Hippocampal formation (tissue), 2 donors: Measurements from ENCODE around the gene MVB12A.

Experiments
- DNase-seq, 2 donors: peaks; one replicate each; lab custom pipeline; 2025; lab: John Stamatoyannopoulos, UW

The MVB12A gene

DNA sequence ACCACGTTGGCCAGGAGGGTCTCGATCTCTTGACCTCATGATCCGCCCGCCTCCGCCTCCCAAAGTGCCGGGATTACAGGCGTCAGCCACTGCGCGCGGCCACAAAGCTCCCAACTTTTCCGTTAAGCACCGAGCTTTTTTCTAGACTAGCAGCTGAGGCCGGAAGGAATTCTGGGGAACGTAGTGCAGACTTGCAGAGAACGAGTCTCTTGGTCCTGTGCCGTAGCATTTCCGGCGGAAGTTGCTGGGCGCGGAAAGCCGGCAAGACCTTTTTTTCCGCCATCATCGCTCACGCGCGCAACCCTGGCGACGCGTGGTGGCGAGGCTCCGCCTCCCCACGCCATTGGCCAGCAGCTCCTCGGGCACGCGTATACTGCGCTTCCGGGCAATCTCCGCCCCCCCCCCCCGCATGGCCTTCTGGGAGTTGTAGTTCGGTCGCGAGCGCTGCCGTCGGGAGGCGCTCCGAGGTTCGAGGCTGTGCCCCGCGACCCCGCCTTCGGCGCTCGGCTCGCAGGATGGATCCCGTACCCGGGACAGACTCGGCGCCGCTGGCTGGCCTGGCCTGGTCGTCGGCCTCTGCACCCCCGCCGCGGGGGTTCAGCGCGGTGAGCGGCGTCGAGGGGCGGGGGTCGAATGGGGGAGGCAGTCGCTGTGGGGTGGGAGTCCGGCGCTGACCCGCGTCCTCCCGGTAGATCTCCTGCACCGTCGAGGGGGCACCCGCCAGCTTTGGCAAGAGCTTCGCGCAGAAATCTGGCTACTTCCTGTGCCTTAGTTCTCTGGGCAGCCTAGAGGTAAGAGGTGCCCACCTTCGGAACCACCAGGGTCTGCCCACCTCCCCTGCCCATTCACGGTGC lies at the start of gene MVB12A:
TSS of gene MVB12A (plus strand) at position 427 of the 854 bp plus-strand sequence. CDS start at position 516, 89 bp downstream.
- DNase-seq, result peak; percentile 96 to 97

DNA sequence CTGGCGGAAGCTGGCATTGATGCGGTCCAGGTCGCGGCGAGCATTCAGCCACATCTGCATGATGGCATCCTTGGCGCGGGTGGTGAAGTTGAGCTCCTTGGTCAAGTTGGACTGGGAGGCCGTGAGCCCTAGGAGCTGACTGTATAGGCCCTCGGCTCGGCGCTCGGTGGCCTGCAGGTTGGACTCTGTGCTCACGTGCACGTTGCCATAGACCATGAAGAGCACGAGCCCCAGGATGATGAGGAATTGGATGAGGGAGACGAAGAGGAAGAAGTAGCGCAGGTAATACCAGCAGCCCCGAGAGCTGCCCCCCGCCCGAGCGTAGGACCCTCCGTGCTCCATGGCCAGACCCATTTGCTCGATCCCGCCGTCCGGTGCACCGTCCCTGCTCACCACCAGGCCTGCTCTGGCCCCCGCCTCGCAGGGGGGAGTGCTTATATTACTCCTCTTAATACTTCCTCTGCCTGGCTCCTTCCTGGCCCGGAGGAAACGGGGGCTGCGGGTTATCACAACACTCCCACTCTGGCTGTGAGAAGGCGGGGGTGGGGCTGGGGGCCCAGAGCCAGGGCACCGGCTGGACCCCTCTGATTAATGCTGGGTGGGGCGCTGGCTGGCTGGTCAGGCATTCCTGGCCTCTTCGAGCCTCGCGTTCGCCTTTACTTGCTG lies 42.8 kb upstream of the MVB12A start, which contains the start of gene PLVAP:
TSS of gene PLVAP (minus strand) at position 408 of the 666 bp plus-strand sequence. CDS start at position 354, 54 bp downstream.
- DNase-seq, result no peak

DNA sequence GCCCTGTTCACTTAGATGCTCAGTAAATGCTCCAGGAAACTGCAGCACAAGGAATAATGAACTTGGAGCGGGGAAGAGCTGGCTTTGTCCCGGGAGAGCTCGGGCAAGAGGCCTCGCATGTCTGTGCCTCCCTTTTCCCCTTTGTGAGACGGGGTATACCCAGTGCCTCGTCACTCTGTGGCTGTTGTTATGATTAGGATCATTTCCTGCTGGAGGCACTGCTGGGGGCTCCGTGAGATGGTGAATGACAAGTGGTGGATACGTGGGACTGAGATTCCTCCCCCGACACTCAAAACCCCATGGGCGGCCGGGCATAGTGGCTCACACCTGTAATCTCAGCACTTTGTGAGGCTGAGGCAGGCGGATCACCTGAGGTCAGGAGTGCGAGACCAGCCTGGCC lies 41.6 kb upstream of the MVB12A start:
- no peak for DNase-seq

DNA sequence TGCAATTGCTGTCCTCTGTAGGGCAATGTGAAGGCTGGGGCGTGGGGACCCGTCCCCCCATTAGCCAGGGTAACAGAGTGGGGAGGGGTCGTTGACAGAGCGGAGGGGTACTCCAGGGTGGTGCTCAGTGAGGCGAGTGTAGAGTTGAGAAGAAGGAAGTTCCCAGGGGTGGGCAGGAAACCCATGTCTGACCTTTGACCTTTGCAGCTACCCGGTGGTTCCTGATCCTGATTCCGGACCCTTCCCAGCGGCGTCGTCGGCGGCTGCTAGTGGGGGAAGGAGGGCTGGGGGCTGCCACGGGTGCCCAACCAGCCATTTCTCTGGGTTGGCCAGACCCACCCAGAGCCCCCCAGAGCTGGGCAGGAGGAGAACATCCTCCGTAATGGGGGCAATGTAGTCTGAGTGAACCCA lies 40.6 kb upstream of the MVB12A start:
- no peak for DNase-seq

DNA sequence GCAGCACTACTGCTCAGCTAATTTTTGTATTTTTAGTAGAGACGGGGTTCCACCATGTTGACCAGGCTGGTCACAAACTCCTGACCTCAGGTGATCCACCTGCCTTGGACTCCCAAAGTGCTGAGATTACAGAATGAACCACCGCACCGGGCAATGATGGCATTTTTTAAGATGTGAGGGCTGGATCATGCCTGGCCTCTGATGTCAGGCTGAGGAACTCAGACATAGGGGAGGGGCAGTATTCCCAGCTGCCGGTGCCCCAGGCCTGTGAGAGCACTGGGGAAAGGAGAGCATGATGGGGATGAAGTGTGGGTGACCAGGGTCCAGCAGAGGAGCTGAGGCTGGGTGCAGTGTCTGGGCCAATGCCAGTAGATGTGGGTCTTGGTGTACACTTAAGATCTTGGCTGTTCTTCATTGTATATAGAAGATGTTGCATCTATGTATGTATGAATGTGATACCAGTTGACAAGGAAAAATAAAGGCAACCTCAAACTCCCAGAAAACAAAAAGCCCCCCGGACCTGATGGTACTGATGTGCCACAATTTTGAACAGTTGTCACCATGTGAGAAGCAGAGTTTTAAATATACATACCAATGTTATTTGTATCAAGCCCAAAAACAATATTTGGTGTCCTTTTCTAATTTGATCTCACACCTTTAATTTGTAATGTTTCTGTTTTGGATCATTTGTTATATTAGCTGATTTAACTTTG lies 39.3 kb upstream of the MVB12A start:
- DNase-seq, result no peak

DNA sequence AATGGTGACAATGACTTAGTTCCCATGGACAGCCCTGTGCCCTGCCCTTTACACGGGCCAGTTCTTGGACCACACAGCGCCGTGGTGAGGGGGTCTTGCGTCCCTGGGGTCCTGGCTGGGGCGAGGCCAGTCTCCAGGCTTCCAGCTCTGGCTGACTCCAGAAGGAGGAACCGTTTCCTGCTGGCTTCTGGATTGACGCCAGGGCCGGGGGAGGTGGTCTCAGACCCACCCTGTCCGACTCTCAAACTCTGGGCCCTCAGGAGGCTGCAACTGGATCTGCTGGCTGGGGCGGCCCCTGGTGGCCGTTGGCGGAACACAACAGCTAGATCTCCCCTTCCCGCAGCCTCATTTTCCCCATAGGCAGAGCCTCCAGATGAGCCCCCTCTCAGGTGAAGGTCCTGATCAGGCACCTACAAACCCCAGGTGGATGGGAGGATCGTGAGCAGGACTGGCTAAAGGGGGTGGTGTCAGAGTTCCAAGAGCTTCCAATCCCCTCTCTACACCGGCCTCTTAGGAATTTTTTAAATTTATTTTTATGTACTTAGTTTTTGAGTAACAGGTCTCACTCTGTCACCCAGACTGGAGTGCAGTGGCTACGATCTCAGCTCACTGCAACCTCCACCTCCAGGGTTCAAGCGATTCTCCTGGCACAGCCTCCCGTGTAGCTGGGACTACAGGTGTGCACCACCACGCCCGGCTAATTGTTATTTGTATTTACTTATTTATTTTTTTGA lies 33.8 kb upstream of the MVB12A start:
- no peak for DNase-seq

DNA sequence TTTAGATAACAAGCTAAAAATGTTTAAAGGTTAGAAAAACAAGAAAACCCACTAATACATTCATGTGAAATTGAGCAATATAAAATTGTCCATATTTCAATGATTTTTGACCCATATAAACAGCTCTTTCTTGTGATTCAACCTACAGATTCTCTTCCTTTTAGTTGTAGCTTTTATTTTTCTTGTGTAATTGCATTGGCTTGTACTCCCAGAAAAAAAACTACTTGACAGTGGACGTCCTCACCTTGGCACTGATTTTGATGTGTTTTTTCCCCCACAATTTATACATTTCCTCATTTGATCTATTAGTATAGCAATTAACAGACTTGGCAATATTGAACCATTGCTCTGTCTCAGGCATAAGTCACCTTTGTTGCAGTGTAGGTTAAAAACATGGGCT lies 30.6 kb upstream of the MVB12A start:
- no peak for DNase-seq

DNA sequence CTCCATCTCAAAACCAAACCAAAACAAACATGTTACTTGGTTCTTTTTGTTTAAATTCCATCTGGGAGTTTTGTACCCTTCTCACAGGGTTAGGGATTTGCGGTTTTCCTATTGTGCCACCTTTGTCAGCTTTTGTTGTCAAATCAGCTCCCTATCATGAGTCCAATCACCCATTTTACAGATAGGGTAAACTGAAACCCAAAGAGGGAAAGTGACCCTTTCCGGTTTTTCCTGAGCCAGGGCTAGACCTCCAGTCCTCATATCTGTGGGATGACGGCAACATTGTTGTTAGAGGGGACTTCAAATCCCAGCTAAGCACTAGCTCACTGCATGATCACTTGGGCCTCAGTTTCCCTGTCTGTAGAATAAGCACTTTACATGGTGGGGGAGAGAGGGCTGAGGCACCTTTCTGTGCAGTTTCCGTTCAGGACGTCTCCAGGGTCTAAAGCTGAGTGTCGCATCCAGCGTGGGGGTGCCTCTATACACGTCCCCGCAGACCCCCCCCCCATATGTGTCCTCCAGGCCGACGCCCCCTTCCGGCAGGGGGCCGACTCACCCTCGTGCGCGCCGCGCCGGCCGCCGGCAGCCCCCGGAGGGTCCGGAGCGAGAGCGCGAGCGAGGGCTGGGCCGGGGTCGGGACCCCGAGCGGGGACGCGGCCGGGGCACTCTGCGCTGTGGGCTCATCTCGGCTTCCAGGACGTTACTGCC lies 29.7 kb upstream of the MVB12A start:
- no peak for DNase-seq

DNA sequence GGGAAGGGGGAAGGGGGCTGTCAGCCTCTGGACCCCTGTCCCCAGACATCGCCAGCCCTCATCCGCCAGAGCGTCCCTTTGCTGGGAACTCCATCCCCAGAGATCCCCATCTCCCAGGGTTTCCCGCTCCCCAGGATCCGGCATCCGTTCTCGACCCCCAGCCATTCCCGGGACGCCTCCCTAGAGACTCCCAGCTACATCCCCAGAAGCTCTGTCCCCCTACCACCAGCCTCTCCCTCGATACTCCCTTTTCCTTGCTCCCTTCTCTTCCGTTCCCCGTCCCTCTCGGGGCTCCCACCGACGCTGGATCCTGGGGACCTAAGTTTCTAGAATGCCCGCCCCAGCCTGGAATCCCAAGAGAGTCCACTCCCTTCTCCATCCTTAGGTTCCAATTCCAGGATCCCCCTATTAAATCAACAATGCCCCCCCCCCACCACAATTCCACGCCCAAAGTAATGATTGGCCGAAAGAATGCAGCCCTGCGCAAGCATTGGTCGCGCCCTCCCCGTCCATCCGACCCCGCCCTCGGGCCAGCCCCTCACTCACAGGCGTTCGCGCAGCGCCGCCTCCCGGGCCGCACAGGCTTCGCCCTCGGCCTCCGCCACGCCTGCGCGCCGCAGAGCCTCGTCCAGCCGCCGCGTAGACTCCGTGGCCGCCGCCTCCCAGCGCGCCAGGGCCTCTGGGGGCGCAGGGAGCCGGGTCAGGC lies 29.0 kb upstream of the MVB12A start:
- peak; percentile 73 to 79 for DNase-seq

DNA sequence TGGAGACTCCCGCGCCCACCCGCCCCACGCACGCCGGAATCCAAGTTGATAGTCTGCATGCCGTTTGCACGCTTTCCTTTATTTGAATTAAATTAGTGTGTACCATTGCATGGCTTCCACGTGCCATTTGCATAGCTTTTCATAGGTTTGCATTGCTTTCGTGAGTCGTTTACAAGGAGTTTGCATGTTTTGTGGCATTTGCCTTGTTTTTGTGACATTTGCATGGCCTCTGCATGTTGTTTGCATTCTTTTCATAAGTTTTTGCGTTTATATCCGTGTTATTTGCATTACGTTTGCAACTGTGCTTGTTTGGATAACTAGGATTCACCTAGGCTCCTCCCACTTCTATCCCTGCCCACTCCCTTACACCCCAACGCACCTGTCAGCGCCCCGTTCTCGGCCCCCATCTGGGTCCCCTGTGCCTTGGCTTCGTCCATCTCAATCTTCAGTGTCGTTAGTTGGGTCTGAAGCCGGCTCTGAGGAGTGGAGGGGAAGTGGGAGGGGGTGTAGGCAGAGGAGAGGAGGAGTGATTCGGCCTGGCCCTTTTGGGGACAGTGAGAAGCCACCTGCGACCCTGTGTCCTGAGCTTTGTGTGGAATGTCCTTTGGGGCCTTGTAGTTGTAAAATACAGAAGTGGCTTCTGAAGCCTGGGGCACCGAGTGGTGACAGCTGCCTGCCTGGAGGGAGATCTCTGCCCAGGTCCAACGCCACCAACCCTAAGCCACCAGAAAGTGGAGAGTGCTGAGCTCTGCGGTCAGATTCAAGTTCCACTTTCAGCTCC lies 28.3 kb upstream of the MVB12A start:
- DNase-seq, result no peak

DNA sequence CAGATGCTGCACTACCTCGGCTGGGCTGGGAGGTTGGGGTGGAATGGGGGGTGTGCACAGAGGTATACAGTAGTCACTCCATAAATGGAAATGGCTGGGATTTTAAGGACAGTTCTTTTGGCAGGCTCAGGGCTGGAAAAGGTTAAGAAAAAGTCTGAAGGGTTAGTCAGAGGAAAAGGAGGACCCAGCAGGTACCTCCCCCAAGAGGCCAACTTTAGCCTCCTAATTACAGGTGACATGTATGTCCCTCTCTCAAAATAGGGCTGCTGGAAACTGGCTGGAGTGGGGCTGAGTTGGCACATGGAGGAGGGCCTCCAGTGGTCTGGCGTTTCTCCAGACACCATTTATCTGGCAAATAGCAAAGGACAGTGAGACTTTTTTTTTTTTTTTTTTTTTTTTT lies 26.8 kb upstream of the MVB12A start:
- DNase-seq, result no peak

DNA sequence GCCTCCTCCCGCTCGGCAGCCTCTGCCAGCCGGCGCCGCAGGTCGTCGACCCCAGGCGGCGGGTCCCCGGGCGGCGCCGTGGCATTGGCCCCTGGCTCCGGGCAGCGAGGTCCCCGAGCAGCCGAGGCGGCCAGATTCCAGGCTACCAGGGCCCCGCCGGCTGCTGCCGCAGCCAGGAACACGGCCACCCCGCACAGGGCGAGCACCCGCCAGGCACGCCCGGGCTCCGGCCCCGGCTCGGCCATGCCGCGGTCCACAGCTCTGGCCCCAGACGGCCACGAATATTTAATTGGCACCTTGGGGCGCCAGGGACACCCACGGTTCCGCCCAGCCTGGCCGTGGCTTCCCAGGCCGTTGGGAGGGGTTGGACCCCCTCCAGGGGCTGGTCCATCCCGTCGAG lies 25.9 kb upstream of the MVB12A start, which contains the start of gene CCDC194:
TSS of gene CCDC194 (minus strand) at position 283 of the 400 bp plus-strand sequence. CDS start at position 245, 38 bp downstream.
- DNase-seq, result no peak

DNA sequence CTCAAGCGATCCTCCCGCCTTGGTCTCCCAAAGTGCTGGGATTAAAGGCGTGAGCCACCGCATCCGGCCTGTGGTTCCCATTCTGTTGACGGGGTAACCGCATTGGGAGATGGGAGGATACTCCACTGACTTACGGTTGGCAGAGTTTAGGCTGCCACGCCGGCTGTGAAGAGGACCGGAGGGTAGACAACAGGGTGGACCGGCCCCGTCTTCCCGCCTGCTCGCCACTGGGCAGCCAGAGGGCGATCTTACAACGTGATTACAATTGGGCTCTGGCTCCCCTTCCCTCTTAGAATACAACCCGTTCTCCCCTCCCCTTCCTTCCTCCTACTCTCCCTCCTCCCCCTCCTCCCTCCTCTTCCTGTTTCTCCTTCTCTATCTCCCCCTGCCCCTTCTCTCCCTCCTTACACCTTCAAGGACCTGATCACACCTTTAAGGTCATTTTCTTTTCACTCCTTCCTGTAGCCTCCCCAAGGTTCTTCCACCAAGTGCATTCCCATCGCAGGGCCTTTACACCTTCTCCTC lies 24.9 kb upstream of the MVB12A start:
- DNase-seq, result no peak

DNA sequence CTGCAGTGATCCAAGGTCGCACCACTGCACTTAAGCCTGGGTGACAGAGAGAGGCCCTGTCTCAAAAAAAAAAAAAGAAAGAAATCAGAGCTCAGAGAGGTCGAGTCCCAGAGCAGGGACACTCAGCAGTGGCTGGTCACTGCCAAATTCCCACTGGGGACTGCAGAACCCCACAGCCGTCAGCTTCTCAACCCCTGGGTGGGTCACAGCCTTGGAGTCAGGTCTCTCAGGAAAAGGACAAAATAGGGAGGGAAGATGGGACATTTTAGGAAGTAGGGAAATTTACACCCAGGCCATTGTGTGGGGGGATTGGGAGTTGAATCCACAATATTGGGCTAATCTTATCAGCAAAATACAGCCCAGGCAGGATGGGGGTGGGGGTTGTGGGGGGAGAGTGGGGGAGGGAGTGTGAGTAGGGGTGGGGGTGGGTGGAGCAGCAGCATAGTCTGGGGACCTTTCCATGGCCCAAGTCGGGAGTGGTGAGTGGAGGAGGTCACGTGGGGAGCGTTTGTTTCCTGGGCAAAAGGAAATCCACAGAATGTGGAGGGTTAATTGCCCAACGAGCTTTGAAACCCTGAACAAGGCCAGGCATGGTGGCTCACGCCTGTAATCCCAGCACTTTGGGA lies 20.8 kb upstream of the MVB12A start:
- DNase-seq, result no peak

DNA sequence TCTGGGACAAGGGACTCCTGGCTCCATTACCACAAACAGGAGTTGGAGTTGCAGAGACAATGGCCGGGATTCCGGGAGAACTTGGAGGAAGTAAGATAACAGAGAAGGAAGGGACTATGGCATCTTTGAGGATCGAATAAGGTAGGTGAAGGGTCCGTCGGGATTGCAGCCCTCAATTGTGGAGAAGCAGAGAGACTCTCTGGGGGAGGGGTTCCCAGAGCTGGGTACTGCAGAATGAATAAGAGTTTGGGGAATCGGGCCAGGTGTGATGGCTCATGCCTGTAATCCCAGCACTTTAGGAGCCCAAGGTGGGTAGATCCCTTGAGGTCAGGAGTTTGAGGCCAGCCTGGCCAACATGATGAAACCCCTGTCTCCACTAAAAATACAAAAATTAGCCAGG lies 18.2 kb upstream of the MVB12A start:
- no peak for DNase-seq

DNA sequence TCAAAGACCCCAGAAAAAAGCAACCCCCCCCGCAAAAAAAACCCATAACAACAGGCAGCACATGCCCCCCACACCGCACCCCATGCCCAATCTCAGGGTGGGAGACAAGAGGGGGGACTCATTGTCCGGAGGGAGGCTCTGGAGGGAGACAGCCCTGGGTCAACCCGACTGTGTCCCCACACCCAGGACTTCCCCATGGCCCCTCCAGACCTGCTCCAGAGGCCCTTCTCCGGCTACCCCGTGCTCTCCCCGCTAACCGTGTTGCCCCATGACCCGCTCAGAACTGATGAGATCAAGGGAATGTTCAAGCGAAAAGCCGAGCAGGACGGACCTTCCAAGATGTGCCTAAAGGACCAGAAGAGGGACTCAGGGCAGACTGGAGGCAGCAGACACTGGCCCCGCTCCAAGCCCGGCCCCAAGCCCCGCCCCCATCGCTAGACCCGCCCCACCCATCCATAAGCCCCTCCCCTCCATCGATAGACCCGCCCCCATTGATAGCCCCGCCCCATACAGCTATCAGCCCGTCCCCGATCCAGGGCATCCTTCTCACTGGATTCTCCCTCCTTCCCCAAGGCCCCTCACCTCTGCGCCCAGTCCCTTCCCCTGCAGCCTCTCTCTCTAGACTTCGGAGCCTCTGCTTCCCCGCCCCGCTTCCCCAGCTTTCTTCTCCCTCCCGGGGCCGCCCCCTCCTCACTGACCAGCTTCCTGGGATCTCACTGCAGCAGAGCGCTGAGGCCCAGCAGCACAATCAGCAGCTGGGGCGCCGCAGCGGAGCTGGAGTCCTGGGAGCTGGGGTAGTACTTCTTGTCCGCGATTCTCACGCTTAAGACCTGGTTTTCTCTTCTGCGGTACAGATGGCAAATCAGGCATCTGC lies 16.6 kb upstream of the MVB12A start:
- DNase-seq, result no peak

DNA sequence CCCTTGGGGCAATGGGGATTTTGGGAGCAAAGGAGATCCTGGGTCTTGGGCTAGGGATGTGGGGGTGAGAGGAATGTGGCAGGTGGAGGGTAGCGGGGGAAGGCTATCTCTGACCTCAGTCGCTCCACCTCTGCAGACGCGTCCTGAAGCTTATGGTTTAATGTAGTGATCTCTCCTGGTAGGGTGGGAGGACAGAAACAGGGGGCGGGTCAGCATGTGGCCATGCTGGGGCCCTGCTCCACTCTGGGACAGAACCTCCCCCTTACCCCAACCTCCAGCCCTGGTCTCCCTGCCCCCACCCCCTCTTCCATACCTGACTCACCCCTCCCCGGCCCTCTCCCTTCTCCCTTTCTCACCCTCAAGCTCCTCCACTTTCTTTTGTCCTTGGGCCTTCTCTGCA lies 15.8 kb upstream of the MVB12A start:
- no peak for DNase-seq
